SIG-M5 (cell line): ENCODE results near the gene PTPN11.
"Not testable (repeated sequence)": the region's sequence is repeated elsewhere in the genome, so short reads cannot be mapped to it uniquely, and the experiment has no call there.

Source experiments
- DNase-seq: peaks from one replicate; lab custom pipeline; 2025; lab: John Stamatoyannopoulos, UW

Gene PTPN11

DNA sequence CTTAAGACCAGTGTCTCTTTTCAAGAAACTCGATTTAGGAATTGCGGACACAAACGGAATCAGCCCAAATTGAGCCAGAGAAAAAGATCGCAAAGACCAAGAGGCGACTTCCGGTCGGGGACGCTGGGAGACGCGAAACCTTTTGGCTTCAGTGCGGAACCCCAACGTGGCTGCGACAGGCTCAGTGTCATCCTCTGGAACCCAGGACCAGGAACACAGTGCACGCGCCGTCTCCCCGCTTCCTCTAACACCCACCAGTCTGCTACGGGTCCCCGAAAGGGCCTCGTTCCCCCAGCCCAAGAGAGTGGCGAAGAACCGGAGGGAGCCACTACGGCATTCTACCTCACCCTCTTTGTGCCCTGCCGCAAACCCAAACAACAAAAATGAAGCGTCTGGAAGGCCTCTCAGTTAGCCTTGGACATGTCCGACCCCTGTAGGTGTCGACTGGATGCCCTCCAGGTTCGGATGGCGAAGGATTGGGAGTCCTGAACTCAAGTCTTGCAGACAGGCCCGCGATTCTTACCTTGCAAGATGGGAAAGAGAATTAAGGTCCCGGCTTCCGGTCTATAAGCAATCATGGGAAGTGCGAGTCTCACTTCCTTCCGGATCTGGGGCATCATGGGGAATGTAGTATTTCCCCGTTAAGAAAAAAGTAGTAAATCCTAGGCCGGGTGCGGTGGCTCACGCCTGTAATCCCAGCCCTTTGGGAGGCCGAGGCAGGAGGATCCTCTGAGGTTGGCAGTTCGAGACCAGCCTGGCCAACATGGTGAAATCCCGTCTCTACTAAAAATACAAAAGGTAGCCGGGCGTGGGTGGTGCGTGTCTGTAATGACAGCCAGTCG is 9.5 kb upstream of the PTPN11 start, which contains the start of gene RPL6:
Gene RPL6 (minus strand): TSS at position 542 of the 842 bp plus-strand sequence. CDS start 949 bp downstream, outside the sequence.
- DNase-seq, result peak; percentile 83

DNA sequence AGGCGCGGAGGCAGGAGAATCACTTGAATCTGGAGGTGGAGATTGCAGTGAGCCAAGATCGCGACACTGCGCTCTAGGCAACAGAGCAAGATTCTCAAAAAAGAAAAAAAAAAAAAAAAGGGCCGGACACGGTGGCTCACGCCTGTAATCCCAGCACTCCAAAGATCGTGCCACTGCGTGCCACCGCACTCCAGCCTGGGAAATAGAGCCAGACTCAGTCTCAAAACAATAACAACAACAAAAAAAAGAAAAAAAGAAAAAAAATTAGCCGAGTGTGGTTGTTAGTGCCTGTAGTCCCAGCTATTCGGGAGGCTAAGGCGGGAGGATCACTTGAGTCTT is 8.9 kb upstream of the PTPN11 start:
- no peak for DNase-seq

DNA sequence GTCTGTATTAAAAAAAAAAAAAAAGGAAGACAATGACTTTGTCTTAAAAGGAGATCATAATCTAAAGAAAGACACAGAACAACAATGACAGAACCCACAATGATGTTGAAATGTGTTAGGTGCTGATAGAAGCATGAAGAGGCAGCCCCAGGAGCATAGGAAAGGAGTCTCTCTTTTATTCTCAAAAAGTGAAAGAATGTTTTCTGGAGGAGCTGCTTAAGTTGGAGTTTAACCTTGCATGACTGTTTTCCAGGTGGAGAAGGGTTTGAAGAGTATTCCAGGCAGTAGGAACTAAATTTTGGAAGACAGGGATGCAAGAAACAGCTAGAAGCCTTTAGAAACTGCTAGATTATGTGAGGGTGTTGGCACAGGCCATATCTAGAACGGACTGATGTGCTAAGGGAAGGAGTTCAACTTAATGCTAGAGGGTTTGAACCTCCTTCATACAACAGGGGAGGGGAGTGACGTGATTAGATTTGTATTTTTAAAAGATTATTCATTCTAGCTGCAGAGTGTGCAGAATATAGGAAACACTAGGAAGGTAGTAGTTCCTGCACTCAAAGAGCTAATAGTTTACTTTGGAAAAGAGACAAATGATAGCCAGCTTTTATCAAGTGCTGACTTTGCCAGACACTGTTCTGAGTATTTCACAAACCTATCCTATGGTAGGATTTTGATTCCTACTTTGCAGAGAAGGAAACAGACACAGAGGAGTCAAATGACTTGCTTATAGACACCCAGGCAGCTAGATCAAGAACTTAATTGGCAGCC is 4.7 kb upstream of the PTPN11 start:
- DNase-seq, result no peak

DNA sequence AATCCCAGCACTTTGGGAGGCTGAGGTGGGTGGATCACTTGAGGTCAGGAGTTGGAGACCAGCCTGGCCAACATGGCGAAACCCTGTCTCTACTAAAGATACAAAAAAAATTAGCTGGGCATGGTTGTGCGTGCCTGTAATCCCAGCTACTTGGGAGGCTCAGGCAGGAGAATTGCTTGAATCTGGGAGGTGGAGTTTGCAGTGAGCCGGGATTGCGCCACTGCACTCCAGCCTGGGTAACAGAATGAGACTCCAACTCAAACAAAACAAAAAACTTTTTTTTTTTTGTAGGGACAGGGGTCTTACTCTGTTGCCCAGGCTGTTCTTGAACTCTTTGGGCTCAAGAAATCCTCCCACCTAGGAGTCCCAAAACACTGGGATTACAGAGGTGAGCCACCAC is 3.3 kb upstream of the PTPN11 start:
- DNase-seq, result not testable (repeated sequence)

DNA sequence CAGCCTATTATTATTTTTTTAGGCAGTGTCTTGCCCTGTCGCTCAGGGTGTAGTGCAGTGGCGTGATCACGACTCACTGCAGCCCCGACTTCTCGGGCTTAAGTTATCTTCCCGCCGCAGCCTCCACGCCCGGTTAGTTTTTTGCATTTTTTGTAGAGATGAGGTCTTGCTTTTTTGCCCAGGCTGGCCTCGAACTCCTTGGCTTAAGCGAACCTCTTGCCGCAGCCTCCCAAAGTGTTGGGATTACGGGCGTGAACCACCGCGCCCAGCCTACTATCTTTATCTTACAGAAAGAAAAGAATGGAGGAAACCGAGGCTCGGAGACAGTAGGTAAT is 507 bp upstream of the PTPN11 start:
- DNase-seq, result no peak

DNA sequence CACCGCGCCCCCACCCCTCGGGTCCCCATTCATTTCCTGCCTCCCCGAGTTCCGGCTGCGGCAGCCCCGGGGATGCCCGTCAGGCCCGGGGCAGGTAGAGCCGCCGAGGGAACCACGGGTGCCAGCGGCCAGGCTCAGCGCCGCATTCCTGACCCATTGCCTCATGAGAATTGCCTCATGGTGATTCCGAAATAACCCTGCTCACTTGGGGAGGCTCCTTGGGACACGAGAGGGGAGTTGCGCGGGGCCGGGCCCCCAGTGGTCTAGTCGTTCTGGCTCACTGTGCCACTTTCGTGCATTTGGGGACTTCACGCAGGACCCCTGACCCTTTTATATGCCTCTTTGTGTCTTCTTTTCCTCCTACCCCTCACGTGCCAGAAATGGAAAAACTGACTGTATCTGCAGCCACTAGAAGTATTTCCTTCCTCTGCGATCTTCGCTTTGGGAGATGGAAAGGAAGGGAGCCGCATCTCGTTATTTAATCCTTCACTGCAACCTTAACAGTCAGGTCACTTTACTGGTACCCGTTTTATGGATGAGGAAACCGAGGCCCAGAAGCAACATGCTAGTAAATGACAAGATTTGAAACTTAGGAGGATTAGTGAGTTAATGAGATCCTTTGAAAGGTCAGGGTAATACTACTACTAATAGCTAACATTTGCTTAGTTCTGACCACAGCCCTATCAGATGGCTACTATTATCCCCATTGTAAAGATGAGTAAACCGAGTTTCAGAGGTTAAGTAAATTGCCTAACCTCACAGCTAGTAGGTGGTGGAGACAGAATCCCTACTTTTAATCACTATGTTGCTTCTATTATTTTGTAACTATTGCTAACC is 768 bp downstream of the PTPN11 start:
- DNase-seq, result no peak

DNA sequence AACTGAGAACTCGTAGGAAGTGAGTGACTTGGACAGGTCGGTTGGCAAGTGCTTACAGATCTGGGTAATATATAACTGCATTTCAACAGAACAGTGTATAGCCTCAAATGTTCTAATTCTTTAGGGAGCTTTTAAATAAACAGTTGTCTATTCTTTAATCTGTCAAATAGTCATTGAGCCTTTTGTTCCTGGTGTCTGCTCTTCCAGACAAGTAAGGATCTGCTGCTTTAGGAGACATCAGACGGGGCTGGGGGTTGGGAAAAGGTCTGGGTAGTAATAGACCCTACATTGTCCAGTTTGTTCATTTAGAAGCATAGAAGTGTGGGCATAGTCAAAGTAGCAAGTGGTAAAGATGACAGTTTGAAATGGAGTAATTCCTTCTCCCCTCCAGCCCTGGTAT is 2.0 kb downstream of the PTPN11 start:
- no peak for DNase-seq

DNA sequence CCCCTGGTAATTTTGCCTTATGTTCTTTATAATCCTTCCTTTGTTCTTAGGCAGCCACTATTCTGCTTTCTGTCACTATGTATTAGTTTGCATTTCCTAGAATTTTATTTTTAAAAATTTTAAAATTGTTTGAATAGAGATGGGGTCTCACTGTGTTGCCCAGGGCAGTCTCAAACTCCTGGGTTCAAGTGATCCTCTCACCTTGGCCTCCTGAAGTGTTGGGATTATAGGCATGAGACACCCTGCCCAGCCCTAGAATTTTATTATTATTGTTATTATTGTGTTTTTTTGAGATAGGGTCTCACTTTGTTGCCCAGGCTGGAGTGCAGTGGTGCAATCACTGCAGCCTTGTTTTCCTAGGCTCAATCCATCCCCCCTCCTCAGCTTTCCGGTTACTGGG is 2.6 kb downstream of the PTPN11 start:
- DNase-seq, result no peak

DNA sequence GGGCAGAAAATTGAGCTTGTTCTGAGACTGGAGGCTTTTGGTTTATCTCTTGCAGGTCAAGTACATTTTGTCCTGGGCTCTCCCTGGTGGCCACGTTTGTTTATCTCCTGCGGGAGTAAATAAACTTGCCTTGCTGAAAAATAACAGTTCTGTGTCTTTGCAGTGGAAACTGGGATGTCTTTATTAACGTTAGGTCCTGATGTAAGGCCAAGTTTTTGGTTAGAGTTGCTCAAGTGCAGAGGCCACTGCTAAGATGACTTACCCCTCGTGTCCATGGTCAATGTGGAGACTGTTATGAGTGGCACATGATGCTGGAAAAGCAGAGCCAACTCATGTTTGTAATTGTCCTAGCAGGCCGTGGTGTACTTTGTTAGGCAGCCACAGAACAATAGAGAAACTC is 3.8 kb downstream of the PTPN11 start:
- no peak for DNase-seq

DNA sequence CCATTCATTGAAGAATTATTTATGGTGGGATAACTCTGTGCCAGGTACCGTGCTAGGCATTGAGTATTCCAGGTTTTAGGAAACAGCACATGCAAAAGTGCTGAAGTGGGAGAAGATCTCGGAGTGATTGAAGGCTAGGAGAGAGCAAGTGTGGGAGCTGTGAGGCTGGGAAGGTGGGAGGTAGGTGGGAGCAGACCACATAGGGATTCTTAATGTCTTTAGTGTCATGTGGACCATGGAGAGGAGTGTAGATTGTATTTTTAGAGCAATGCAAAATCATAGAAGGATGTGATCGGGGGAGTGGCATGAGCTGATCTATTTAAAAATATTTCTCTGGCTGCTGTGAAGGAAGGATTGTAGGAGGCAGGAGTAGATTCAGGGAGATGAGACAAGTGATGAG is 5.4 kb downstream of the PTPN11 start:
- no peak for DNase-seq

DNA sequence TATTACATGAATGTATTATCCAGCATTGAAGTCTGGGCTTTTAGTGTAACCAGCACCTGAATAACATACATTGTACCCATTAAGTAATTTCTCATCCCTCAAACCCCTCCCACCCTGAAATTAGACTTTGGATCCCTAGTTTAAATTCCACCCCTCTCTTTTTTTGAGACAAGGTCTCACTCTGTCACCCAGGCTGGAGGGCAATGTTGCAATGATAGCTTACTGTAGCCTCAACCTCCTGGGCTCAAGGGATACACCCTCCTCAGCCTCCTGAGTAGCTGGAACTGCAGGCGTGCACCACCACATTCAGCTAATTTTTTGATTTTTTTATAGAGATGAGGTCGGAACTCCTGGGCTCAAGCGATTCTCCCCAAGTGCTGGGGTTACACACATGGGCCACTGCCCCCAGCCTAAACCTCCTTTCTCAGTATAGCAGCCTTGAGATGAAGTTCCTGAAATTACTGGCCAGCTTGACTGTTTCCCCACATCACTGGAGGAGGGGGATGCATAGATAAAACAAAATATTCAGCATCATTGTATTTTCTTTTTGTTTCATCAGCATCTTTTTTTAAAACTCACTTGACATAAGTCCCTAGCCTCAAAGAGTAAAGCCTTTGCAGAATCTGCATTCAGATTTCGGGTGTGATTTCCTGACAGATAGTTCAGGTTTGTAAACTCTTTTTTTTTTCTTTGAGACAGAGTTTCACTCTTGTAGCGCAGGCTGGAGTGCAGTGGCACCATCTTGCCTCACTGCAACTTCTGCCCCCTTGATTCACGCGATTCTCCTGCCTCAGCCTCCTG is 7.0 kb downstream of the PTPN11 start:
- DNase-seq, result no peak

DNA sequence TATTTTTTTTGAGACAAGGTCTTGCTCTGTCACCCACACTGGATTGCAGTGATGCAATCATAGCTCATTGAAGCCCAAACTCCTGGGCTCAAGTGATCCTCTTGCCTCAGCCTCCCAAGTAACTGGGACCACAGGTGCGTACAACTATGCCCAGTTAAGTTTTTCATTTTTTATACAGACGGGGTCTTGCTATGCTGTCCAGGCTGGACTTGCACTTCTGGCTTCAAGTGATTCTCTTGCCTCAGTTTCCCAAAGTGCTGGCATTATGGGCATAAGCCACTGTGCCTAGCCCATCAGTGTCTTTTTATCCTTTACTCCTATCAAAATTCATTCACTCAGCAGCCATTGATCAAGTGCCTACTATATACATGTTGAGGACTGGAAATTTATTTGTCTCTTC is 9.0 kb downstream of the PTPN11 start:
- DNase-seq, result no peak

DNA sequence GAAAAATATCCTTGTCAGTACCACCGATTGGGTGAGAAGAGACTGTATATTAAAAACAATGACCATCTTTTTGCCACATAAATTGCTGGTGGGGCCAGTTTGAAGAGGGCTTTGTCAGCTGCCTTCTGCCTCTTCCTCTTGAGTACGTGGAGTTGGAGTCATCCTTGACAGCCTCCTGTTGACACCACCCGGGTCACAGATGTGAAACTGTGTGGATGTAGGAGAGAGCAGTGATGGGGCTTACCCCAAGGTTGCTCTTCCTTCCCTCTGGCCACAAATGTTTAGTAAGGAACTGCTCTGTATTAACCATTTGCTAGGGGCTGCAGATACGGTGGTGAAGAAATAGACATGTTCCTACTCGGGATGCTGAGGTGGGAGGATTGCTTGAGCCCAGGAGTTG is 12.2 kb downstream of the PTPN11 start:
- no peak for DNase-seq

DNA sequence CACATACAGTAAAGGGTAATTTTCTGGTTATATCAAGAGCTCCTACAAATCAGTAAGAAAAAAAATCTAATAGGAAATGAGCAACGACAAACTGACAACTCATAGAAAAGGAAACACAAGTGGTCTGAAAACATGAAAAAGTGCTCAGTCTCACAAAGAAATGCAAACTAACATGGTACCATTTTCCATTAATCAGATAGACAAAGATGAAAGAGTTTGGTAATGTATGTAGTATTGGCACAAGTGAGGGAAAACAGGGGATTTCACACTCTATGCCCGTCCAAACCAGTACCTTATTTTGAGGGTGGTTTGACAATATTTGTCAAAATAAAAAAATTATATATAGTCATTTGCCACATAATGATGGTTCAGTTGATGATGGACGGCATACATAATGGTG is 13.2 kb downstream of the PTPN11 start:
- DNase-seq, result no peak

DNA sequence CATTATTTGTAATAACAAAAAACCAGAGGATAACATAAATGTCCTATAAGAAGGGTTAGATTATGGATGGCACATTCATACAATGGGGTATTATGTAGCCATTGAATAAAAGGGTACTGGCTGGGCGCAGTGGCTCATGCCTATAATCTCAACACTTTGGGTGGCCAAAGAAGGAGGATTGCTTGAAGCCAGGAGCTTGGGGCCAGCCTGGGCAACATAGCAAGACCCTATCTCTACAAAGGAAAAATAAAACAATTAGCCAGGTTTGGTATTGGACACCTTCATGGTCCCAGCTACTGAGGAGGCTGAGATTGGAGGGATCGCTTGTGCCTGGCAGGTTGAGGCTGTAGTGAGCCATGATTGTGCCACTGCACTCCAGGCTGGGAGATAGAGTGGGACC is 14.8 kb downstream of the PTPN11 start:
- no peak for DNase-seq

DNA sequence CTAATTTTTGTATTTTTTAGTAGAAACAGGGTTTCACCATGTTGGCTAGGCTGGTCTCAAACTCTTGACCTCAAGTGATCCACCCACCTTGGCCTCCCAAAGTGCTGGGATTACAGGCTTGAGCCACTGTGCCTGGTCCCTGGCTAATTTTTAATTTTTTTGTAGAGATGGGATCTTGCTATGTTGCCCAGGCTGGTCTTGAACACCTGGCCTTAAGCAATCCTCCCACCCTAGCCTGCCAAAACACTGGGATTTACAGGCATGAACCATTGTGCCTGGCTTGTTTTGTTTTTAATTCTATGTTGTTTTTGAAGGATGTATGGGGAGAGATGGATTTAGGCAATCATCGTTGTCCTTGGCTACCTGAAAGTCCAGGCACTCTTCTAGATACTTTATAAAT is 19.9 kb downstream of the PTPN11 start:
- DNase-seq, result not testable (repeated sequence)

DNA sequence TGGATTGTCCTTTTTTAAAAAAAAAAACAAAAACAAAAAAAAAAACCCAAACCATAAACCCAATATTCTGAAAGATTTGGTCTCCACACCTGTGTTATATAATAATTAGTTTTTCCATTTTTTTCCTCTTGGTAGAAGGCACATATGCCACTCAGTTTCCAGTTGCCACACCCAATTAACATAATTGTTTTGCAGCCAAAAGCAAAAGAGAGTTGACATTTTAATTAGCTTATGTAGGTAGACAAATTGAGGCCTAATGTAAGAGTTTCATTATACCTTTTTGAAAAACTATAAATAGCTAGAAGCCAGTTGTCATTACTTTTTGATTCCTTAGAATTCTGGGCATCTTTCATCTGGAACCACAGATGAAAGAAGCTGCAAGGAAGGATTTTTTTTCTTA is 21.0 kb downstream of the PTPN11 start:
- DNase-seq, result no peak

DNA sequence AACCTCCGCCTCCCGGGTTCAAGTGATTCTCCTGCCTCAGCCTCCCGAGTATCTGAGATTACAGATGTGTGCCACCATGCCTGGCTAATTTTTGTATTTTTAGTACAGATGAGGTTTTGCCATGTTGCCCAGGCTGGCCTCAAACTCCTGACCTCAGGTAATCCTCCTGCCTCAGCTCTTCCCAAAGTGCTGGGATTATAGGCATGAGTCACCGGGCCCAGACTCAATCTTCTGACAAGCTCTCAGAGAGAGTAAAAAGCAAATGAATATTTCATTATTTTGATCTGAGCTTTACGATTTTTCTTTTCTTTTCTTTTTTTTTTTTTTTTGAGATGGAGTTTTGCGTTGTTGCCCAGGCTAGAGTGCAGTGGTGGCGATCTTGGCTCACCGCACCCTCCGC is 21.9 kb downstream of the PTPN11 start:
- DNase-seq, result not testable (repeated sequence)

DNA sequence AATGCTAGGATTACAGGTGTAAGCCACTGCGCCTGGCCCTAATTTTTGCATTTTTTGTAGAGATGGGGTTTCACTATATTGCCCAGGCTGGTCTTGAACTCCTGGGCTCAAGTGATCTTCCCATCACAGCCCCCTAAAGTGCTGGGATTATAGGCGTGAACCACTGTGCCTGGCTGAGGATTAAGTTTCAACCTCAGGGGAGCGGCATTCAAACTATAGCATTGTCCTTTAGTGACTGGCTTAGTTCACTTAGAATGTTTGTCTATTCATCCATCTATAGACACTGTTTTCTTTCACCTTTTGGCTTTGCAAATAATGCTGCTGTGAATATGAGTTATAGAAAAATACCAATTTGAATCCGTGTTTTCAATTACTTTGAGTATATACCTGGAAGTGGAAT is 25.2 kb downstream of the PTPN11 start:
- no peak for DNase-seq

DNA sequence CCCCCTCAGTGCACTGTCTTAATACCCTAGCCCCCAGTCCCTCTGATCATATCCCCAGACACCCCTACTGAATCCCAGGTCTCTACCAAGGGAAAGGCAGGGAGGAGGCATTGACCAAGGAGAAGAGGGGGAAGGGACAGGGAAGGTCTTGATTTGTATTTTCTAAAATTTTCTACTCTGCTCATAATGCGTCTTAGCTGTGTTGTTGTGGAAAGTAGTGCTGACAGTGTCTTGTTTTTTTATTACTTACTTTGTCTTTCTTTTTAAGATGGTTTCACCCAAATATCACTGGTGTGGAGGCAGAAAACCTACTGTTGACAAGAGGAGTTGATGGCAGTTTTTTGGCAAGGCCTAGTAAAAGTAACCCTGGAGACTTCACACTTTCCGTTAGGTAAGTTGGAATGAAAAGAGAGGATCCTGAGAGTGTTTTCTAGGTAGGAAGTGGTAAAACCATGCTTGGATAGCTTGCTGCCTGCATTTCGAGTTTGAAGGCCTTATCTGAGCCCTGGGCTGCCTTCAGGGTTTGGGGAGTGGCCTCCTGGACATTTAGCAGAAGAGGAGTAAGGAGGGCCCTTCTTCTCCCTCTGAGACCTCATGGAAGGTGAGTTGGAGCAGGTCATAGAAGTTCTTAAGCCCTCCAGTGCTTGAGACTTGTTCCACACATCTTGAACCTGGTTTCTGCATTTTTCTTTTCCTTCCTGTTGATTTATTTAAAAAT is 27.4 kb downstream of the PTPN11 start:
- DNase-seq, result no peak

DNA sequence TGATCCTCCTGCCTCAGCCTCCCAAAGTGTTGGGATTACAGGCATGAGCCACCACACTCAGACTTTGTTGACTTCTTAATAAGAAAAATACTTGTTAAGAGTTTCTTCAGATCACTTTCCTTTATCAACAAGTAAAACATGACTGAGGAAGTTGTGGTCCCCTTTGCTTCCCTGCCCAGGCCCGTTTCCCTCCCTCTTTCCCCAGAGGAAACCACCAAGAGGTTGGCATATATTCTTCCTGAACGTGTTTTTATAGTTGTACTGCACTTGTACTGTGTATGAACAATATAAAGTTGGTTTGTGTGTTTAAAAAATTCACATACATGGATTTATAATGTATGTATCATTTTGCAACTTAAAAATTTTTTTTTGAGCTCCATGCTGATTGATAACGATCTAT is 28.4 kb downstream of the PTPN11 start:
- DNase-seq, result no peak
